Right lobe of liver (tissue), 6 donors: ENCODE results near the gene OSBPL5. TPM values are rescaled to one million over a fixed set of nuclear protein-coding genes. Genes with fewer than 3 reads are reported as not detected.

Source experiments
- ATAC-seq, 4 donors: fragments of 200-7000 bp; cut with Tn5 transposase; one replicate each; pipeline ENCODE4 v1.9.1; 2020; ENCODE audit warnings: mild to moderate bottlenecking in 4 of 4, moderate library complexity in 4 of 4
- DNase-seq, 3 donors: peaks; one replicate each; pipeline ENCODE4 v3.0.0-alpha.2; 2020
- H3K27ac ChIP-seq, 3 donors: fragments of 200-600 bp; one replicate each; pipeline ENCODE4 v1.8.0; 2022
- H3K27me3 ChIP-seq, 2 donors: fragments of 200-600 bp; one replicate each; pipeline ENCODE4 v1.8.0; 2022
- H3K36me3 ChIP-seq, 4 donors: fragments of 200-600 bp; sonication (generic) in 1 of 4; one replicate each; pipeline versions ENCODE4 v1.5.1 to v1.8.0; 2017 to 2022; ENCODE audit warnings: control low read depth in 1 of 4
- H3K4me1 ChIP-seq, 4 donors: fragments of 200-600 bp; sonication (generic) in 1 of 4; one replicate each; pipeline versions ENCODE4 v1.5.1 to v1.8.0; 2017 to 2022; ENCODE audit warnings: control low read depth in 1 of 4
- H3K4me3 ChIP-seq, 3 donors: fragments of 200-600 bp; one replicate each; pipeline ENCODE4 v1.8.0; 2022
- H3K9me3 ChIP-seq, 4 donors: fragments of 200-600 bp; sonication (generic) in 1 of 4; one replicate each; pipeline versions ENCODE4 v1.5.1 to v1.8.0; 2017 to 2022; ENCODE audit warnings: control low read depth in 1 of 4
- CTCF ChIP-seq, 4 donors: fragments of 200-600 bp in 3 of 4; fragments of 450-650 bp in 1 of 4; IDR thresholded peaks; one replicate each; pipeline versions ENCODE4 v1.5.1 to v1.8.0; 2016 to 2022; ENCODE audit warnings: antibody characterized with exemption in 4 of 4, mild to moderate bottlenecking in 2 of 4
- POLR2A ChIP-seq: fragments of 450-650 bp; IDR thresholded peaks from one replicate; pipeline ENCODE4 v1.6.1; 2017; ENCODE audit warnings: antibody characterized with exemption, mild to moderate bottlenecking
- WGBS: methylation state at CpG from one replicate; pipeline ENCODE4 v1.1.6; 2018; ENCODE audit warnings: low coverage, low lambda C conversion rate; ENCODE audit not compliant: insufficient coverage; ENCODE audit errors: missing lambda C conversion rate; 5-methylcytosine and 5-hydroxymethylcytosine counted together
- intact Hi-C, 2 donors: fragments of 100-400 bp; cut with DNase I; formaldehyde crosslinking; loops; one replicate each; pipeline versions ENCODE4 v1.11.2 to v1.14.1; 2022
- total RNA-seq, 6 experiments: library from RNA; depleted of rRNA in 2 of 6; stranded (reverse); fragments of >200 nt in 2 of 6; fragmentation: NEBNext Ultra II Directional in 3 of 6; extraction: Animal tissue kit (Norgen Biotek cat#: 25700) in 3 of 6; gene quantifications; one replicate each; pipeline versions ENCODE4 v1.1.0 to v1.2.4, GENCODE V29; 2016 to 2023
- donor health status: DM: no; HTN: yes; CAD: no.
- donor health status: DM: no; HTN: no; CAD: no.
- donor health status: DM: no; HTN: no; CAD: no.
- donor health status: DM: no; HTN: yes; CAD: no.
- donor health status: DM: no; HTN: yes; CAD: no.

OSBPL5 gene
- total RNA-seq, 6 experiments from 2014 or later, result 2.2 to 6.3 (median 3.4) TPM

- Histone ChIP-seq H3K27ac (peak overlapping the region; percentile 68 to 94 (median 94)), H3K4me1 (peaks cover 0 to 42% (median 21%) of the 10 kb centered on the region in 4 donors), H3K27me3 (no peaks in the 10 kb centered on the region), H3K36me3 (peaks cover 0 to 23% (median 19%) of the 10 kb centered on the region in 4 donors), H3K9me3 (no peaks in the 10 kb centered on the region), H3K4me3 (peak overlapping the region in 2 of 3 donors; percentile 12 to 16)
- intact Hi-C loops, result no loop called here
- TF ChIP-seq POLR2A, result peak; percentile 12
- TF ChIP-seq CTCF (IDR thresholded peaks at IDR 0.05), result no peak
- WGBS, result 23% methylated on average over 6 of the region's 16 CpGs
- peak; percentile 73 to 77 (median 76) for ATAC-seq
- DNase-seq, result peak; percentile 94 to 97 (median 95)
Measured at GRCh38 chr11:3043315-3043871, 121.7 kb downstream of the OSBPL5 start.

- peaks cover 0 to 30% (median 21%) of the 10 kb centered on the region in 4 donors for H3K36me3 ChIP-seq
- no peaks in the 10 kb centered on the region for H3K9me3 ChIP-seq
- no peaks in the 10 kb centered on the region for H3K27me3 ChIP-seq
- H3K27ac ChIP-seq, result peak overlapping the region; percentile 68 to 94 (median 94)
- H3K4me3 ChIP-seq, result peak overlapping the region in 2 of 3 donors; percentile 12 to 16
- WGBS, result 44% methylated on average over 4 of the region's 11 CpGs
- intact Hi-C loops, result no loop called here
- DNase-seq, result peak; percentile 55 to 81 (median 76)
- no peak for TF ChIP-seq POLR2A
- TF ChIP-seq CTCF (IDR thresholded peaks at IDR 0.05), result no peak
- peaks cover 0 to 42% (median 21%) of the 10 kb centered on the region in 4 donors for H3K4me1 ChIP-seq
- peak; percentile 63 to 70 (median 66) for ATAC-seq
Measured at GRCh38 chr11:3042496-3043314, 122.4 kb downstream of the OSBPL5 start.

- intact Hi-C loops, result no loop called here
- no peaks in the 10 kb centered on the region for H3K27me3 ChIP-seq
- H3K27ac ChIP-seq, result peak overlapping the region; percentile 68 to 94 (median 94)
- TF ChIP-seq CTCF (IDR thresholded peaks at IDR 0.05) (no peak), POLR2A (peak; percentile 22)
- peak; percentile 59 to 74 (median 61) for ATAC-seq
- peaks cover 0 to 42% (median 21%) of the 10 kb centered on the region in 4 donors for H3K4me1 ChIP-seq
- DNase-seq, result peak; percentile 82 to 94 (median 90)
- 27% methylated on average over 8 of the region's 17 CpGs for WGBS
- H3K4me3 ChIP-seq, result peak overlapping the region in 1 of 3 donors; percentile 16
- H3K36me3 ChIP-seq, result peaks cover 0 to 38% (median 23%) of the 10 kb centered on the region in 4 donors
- H3K9me3 ChIP-seq, result no peaks in the 10 kb centered on the region
Measured at GRCh38 chr11:3041699-3042441, 123.2 kb downstream of the OSBPL5 start.

GRCh38 chr11:3040881-3041280, 124.2 kb downstream of the OSBPL5 start:
- no peak for ATAC-seq

More at GRCh38 chr11:3040881-3041280, 124.2 kb downstream of the OSBPL5 start:
- Histone ChIP-seq H3K27ac (peak overlapping the region in 2 of 3 donors; percentile 16 to 94), H3K4me1 (peaks cover 0 to 42% (median 21%) of the 10 kb centered on the region in 4 donors), H3K27me3 (no peaks in the 10 kb centered on the region), H3K36me3 (peaks cover 0 to 47% (median 27%) of the 10 kb centered on the region in 4 donors), H3K9me3 (no peaks in the 10 kb centered on the region), H3K4me3 (no peak overlapping the region)
- intact Hi-C loops, result no loop called here
- 74% methylated on average over 8 of the region's 9 CpGs for WGBS
- peak in 1 of 3 donors; percentile 5 for DNase-seq
- no peak for TF ChIP-seq CTCF (IDR thresholded peaks at IDR 0.05)
- TF ChIP-seq POLR2A, result no peak
